SK-N-SH (cell line): ENCODE measurements around the gene PPIP5K2. TPM values are rescaled to one million over a fixed set of nuclear protein-coding genes. Genes with fewer than 3 reads are reported as not detected.
"Not testable (repeated sequence)": the region's sequence is repeated elsewhere in the genome, so short reads cannot be mapped to it uniquely, and the experiment has no call there.

Experiments used
- CTCF ChIA-PET: fragments of 300-600, 350-600 bp; formaldehyde crosslinking; extraction: SDS; loops from one replicate; lab custom pipeline; 2021; lab: Yijun Ruan, JAX
- POLR2A ChIA-PET: fragments of 350-600 bp; sonication (Branson Sonifier 250); formaldehyde crosslinking; extraction: SDS; loops from one replicate; lab custom pipeline; 2020; ENCODE audit warnings: antibody characterized with exemption, inconsistent platforms; lab: Yijun Ruan, JAX
- DNase-seq: peaks from one replicate; pipeline ENCODE4 v3.0.0; 2012
- H2AFZ ChIP-seq: fragments of 200-600 bp; sonication (generic); 2 replicates; pipeline ENCODE4 v1.8.1; 2016; ENCODE audit warnings: antibody characterized with exemption, mild to moderate bottlenecking, low read depth
- H3F3A ChIP-seq: fragments of 200-600 bp; sonication (generic); replicated peaks from 2 replicates; pipeline ENCODE3; 2016; ENCODE audit warnings: antibody characterized with exemption, mild to moderate bottlenecking; ENCODE audit not compliant: insufficient read depth
- H3K27ac ChIP-seq, 2 experiments: fragments of 200-500 bp in 1 of 2; fragments of 200-600 bp in 1 of 2; sonication (Bioruptor generic) in 1 of 2; sonication (generic), shearing (Covaris generic) in 1 of 2; 2 replicates each; pipeline versions ENCODE4 v1.5.1 to v1.6.1; 2014 to 2016; ENCODE audit warnings: low read depth in 2 of 2, inconsistent platforms in 1 of 2, low read length in 1 of 2, mild to moderate bottlenecking in 1 of 2, mixed read lengths in 1 of 2
- H3K27me3 ChIP-seq: fragments of 200-600 bp; sonication (generic), shearing (Covaris generic); 2 replicates; pipeline ENCODE4 v1.6.1; 2016; ENCODE audit warnings: mixed run types; ENCODE audit not compliant: insufficient read depth
- H3K36me3 ChIP-seq, 2 experiments: fragments of 200-500 bp in 1 of 2; fragments of 200-600 bp in 1 of 2; sonication (Bioruptor generic) in 1 of 2; sonication (generic) in 1 of 2; replicated peaks in 1 of 2; 2 replicates each; pipeline versions ENCODE3 to v1.5.1; 2014 to 2016; ENCODE audit warnings: low read length in 1 of 2, mild to moderate bottlenecking in 1 of 2; ENCODE audit not compliant: insufficient read depth in 2 of 2, control insufficient read depth in 1 of 2
- H3K4me1 ChIP-seq, 2 experiments: fragments of 200-500 bp in 1 of 2; fragments of 200-600 bp in 1 of 2; sonication (Bioruptor generic) in 1 of 2; sonication (generic), shearing (Covaris generic) in 1 of 2; 2 replicates each; pipeline versions ENCODE4 v1.5.1 to v1.6.1; 2014 to 2016; ENCODE audit warnings: low read depth in 1 of 2, low read length in 1 of 2, mixed run types in 1 of 2; ENCODE audit not compliant: insufficient read depth in 2 of 2, control insufficient read depth in 1 of 2
- H3K4me2 ChIP-seq: fragments of 200-600 bp; sonication (generic), shearing (Covaris generic); 2 replicates; pipeline ENCODE4 v1.6.1; 2017; ENCODE audit warnings: mixed run types
- H3K4me3 ChIP-seq, 2 experiments: fragments of 200-500 bp in 1 of 2; fragments of 200-600 bp in 1 of 2; sonication (Bioruptor generic) in 1 of 2; sonication (generic), shearing (Covaris generic) in 1 of 2; 2 replicates each; pipeline versions ENCODE4 v1.5.1 to v1.8.1; 2014 to 2016; ENCODE audit warnings: low read depth in 2 of 2, inconsistent platforms in 1 of 2, low read length in 1 of 2, mild to moderate bottlenecking in 1 of 2, mixed read lengths in 1 of 2, moderate library complexity in 1 of 2
- H3K79me2 ChIP-seq: fragments of 200-600 bp; sonication (generic); 2 replicates; pipeline ENCODE4 v1.8.1; 2017; ENCODE audit warnings: mild to moderate bottlenecking; ENCODE audit not compliant: insufficient read depth
- H3K9ac ChIP-seq: fragments of 200-600 bp; sonication (generic); 2 replicates; pipeline ENCODE4 v1.6.1; 2017; ENCODE audit warnings: mixed run types
- H3K9me2 ChIP-seq: fragments of 200-600 bp; sonication (generic); 2 replicates; pipeline ENCODE4 v1.6.1; 2017; ENCODE audit warnings: mixed run types
- H3K9me3 ChIP-seq: fragments of 200-600 bp; sonication (generic); 2 replicates; pipeline ENCODE4 v1.6.1; 2017; ENCODE audit warnings: mixed run types, mild to moderate bottlenecking, moderate library complexity
- H4K20me1 ChIP-seq: fragments of 200-600 bp; sonication (generic); 2 replicates; pipeline ENCODE4 v1.6.1; 2017; ENCODE audit warnings: mild to moderate bottlenecking, mixed run types; ENCODE audit not compliant: insufficient read depth
- CHD2 ChIP-seq: fragments of 150-350 bp; IDR thresholded peaks from 2 replicates; pipeline ENCODE4 v1.6.1; 2018; ENCODE audit warnings: low read length; ENCODE audit not compliant: partially characterized antibody
- EZH2phosphoT487 ChIP-seq: fragments of 200-600 bp; sonication (generic); IDR thresholded peaks from 2 replicates; pipeline ENCODE4 v1.6.1; 2017; ENCODE audit warnings: low read depth, mixed run types, mild to moderate bottlenecking, antibody characterized with exemption, moderate library complexity, borderline replicate concordance
- FOSL2 ChIP-seq: IDR thresholded peaks from 2 replicates; pipeline ENCODE4 v1.4.0; 2012; ENCODE audit warnings: low read depth, mild to moderate bottlenecking, moderate library complexity, borderline replicate concordance
- FOXJ3 ChIP-seq: sonication (generic); formaldehyde crosslinking; IDR thresholded peaks from 2 replicates; pipeline ENCODE4 v1.5.1; 2020; ENCODE audit warnings: mild to moderate bottlenecking, missing genetic modification reagents
- FOXM1 ChIP-seq: IDR thresholded peaks from 2 replicates; pipeline ENCODE4 v1.4.0; 2012; ENCODE audit warnings: low read depth, mild to moderate bottlenecking
- GABPA ChIP-seq: IDR thresholded peaks from 2 replicates; pipeline ENCODE4 v1.4.0; 2012; ENCODE audit warnings: low read depth, mild to moderate bottlenecking
- GATA2 ChIP-seq: sonication (generic); formaldehyde crosslinking; IDR thresholded peaks from 2 replicates; pipeline ENCODE4 v1.5.0; 2020; ENCODE audit warnings: mild to moderate bottlenecking, missing genetic modification reagents
- JUND ChIP-seq: IDR thresholded peaks from 2 replicates; pipeline ENCODE4 v1.4.0; 2012
- NRF1 ChIP-seq: IDR thresholded peaks from 2 replicates; pipeline ENCODE4 v1.6.1; 2012; ENCODE audit warnings: low read depth, mild to moderate bottlenecking, low read length
- RAD21 ChIP-seq: IDR thresholded peaks from 2 replicates; pipeline ENCODE4 v1.6.1; 2012; ENCODE audit warnings: mild to moderate bottlenecking, low read length
- RCOR1 ChIP-seq: fragments of 150-350 bp; IDR thresholded peaks from 2 replicates; pipeline ENCODE4 v1.6.1; 2017; ENCODE audit warnings: antibody characterized with exemption, low read length
- RXRA ChIP-seq: IDR thresholded peaks from 2 replicates; pipeline ENCODE4 v1.4.0; 2012; ENCODE audit warnings: low read depth, mild to moderate bottlenecking, borderline replicate concordance
- SMC3 ChIP-seq: IDR thresholded peaks from 2 replicates; pipeline ENCODE4 v1.6.1; 2012; ENCODE audit warnings: low read depth, low read length, improper control_type of control experiment
- YY1 ChIP-seq: IDR thresholded peaks from 2 replicates; pipeline ENCODE4 v1.4.0; 2012; ENCODE audit warnings: low read depth, mild to moderate bottlenecking
- WGBS: methylation state at CpG from one replicate; pipeline ENCODE4 v1.1.6; 2017; ENCODE audit warnings: low lambda C conversion rate; 5-methylcytosine and 5-hydroxymethylcytosine counted together
- polyA plus RNA-seq, 3 experiments: library from polyadenylated mRNA; depleted of rRNA; stranded (reverse); fragments of >200 nt; gene quantifications; 2 replicates each; pipeline ENCODE4 v1.2.3, GENCODE V29; 2012
- TF ChIP-seq, protein P1 (sequence below): fragments of 150-350 bp; IDR thresholded peaks from 2 replicates; pipeline ENCODE4 v1.6.1; 2017; ENCODE audit warnings: antibody characterized with exemption, low read length, low read depth, borderline replicate concordance
- TF ChIP-seq, protein P2 (sequence below): IDR thresholded peaks from 2 replicates; pipeline ENCODE4 v1.4.0; 2012; ENCODE audit warnings: low read depth, borderline replicate concordance
- TF ChIP-seq, protein P3 (sequence below): IDR thresholded peaks from 2 replicates; pipeline ENCODE4 v1.4.0; 2012; ENCODE audit warnings: low read depth
- TF ChIP-seq, protein P4 (sequence below): fragments of 200-600 bp; sonication (generic); IDR thresholded peaks from 2 replicates; pipeline ENCODE4 v1.6.1; 2017; ENCODE audit warnings: antibody characterized with exemption, mild to moderate bottlenecking, moderate library complexity

PPIP5K2 gene
- polyA plus RNA-seq, 1 of the 3 experiments (the other 2 are of a cell fraction) = 18.2 TPM

DNA sequence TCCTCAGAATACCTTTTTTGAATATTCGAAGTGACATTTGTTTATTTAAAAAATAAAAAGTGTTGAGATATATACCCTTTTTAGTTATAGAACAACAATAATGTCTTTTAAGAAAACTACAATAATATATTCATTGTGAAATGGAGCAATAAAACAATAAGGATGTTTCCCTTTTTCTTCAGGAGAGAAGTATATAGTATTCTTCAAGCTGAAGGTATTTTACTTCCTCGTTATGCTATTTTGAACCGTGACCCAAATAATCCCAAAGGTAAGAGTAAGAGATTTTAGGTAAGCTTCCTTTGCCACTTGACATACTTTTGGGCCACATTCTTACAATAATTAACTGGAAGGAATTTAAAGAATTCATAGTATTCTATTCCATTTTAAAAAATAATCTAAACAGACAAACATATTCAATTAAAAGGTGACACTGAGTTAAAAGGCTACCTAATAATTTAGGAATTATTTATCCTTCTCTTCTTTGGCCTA is 18.1 kb downstream of the PPIP5K2 start:
- TF ChIP-seq, protein P1, sequence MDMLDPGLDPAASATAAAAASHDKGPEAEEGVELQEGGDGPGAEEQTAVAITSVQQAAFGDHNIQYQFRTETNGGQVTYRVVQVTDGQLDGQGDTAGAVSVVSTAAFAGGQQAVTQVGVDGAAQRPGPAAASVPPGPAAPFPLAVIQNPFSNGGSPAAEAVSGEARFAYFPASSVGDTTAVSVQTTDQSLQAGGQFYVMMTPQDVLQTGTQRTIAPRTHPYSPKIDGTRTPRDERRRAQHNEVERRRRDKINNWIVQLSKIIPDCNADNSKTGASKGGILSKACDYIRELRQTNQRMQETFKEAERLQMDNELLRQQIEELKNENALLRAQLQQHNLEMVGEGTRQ = no peak
- TF ChIP-seq, protein P2, sequence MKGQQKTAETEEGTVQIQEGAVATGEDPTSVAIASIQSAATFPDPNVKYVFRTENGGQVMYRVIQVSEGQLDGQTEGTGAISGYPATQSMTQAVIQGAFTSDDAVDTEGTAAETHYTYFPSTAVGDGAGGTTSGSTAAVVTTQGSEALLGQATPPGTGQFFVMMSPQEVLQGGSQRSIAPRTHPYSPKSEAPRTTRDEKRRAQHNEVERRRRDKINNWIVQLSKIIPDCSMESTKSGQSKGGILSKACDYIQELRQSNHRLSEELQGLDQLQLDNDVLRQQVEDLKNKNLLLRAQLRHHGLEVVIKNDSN = no peak
- no peak for TF ChIP-seq RCOR1
- TF ChIP-seq FOSL2 = no peak
- no peak for TF ChIP-seq NRF1
- no peak for TF ChIP-seq GABPA
- no peak for TF ChIP-seq RAD21
- no peak for TF ChIP-seq SMC3
- no peak for TF ChIP-seq GATA2 (CRISPR knock-in tag)
- TF ChIP-seq EZH2phosphoT487 = no peak
- no peak for TF ChIP-seq RXRA
- TF ChIP-seq, protein P3, sequence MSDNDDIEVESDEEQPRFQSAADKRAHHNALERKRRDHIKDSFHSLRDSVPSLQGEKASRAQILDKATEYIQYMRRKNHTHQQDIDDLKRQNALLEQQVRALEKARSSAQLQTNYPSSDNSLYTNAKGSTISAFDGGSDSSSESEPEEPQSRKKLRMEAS = no peak
- no peak for TF ChIP-seq YY1
- TF ChIP-seq FOXJ3 (CRISPR knock-in tag) = no peak
- no peak overlapping the region for H3K4me2 ChIP-seq
- no peak overlapping the region for H2AFZ ChIP-seq
- peaks cover 10% of the 10 kb centered on the region for H3F3A ChIP-seq
- no peak overlapping the region for H3K4me3 ChIP-seq
- no peaks in the 10 kb centered on the region for H3K4me1 ChIP-seq
- no peaks in the 10 kb centered on the region for H4K20me1 ChIP-seq
- no peaks in the 10 kb centered on the region for H3K9me3 ChIP-seq
- H3K79me2 ChIP-seq = 0 out of 2 replicates have a peak, but pooled peaks cover 6% of the 10 kb centered on the region
- no peak overlapping the region for H3K27ac ChIP-seq
- ChIA-PET CTCF (interaction anchor here (0.8 to 3.4 kb wide), 11 partner anchors 8 to 602 kb away, joined by 3 to 18 read pairs (median 5); partner anchors contain the start of genes GIN1 and PPIP5K2), POLR2A (no interaction called here)
- no peaks in the 10 kb centered on the region for H3K9me2 ChIP-seq
- H3K9ac ChIP-seq = no peak overlapping the region
- 92% methylated on average over 3 of the region's 3 CpGs for WGBS
- H3K36me3 ChIP-seq = peaks cover 39 to 43% of the 10 kb centered on the region in 2 experiments
- no peaks in the 10 kb centered on the region for H3K27me3 ChIP-seq
- DNase-seq = no peak

DNA sequence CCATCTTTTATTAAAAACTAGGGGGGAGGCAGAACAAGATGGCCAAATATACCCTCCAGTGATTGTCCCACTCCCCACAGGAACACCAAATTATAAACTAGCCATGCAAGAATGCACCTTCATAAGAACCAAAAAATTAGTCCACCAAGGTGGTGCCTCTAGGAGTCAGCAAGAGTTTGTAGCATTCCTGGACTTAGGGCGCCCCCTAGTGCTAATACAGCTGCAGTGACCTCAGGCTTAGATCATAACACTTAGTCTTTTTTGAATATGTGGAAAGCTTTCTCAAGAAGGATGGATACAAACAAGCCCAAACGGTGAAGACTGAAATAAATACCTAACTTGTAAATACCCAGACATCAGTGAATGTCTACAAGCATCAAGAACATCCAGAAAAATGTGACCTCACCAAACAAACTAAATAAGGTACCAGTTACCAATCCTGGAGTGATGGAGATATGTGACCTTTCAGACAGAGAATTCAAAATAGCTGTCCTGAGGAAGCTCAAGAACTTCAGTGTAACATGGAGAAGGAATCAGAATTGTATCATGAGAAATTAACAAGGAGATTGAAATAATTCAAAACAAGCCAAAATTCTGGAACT is 19.3 kb downstream of the PPIP5K2 start:
- H3K9ac ChIP-seq = no peak overlapping the region
- H3K36me3 ChIP-seq = peaks cover 36 to 39% of the 10 kb centered on the region in 2 experiments
- TF ChIP-seq SMC3 (peak; percentile 73), RXRA (no peak), FOXM1 (no peak), CHD2 (no peak), RCOR1 (0 out of 2 replicates have a peak, but pooled peaks have one; percentile 24), RAD21 (peak; percentile 95), JUND (no peak), FOXJ3 (CRISPR knock-in tag) (no peak)
- TF ChIP-seq, protein P4, sequence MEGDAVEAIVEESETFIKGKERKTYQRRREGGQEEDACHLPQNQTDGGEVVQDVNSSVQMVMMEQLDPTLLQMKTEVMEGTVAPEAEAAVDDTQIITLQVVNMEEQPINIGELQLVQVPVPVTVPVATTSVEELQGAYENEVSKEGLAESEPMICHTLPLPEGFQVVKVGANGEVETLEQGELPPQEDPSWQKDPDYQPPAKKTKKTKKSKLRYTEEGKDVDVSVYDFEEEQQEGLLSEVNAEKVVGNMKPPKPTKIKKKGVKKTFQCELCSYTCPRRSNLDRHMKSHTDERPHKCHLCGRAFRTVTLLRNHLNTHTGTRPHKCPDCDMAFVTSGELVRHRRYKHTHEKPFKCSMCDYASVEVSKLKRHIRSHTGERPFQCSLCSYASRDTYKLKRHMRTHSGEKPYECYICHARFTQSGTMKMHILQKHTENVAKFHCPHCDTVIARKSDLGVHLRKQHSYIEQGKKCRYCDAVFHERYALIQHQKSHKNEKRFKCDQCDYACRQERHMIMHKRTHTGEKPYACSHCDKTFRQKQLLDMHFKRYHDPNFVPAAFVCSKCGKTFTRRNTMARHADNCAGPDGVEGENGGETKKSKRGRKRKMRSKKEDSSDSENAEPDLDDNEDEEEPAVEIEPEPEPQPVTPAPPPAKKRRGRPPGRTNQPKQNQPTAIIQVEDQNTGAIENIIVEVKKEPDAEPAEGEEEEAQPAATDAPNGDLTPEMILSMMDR = peak; percentile 98
- H3K9me3 ChIP-seq = no peaks in the 10 kb centered on the region
- H3K4me2 ChIP-seq = no peak overlapping the region
- H3K27me3 ChIP-seq = no peaks in the 10 kb centered on the region
- POLR2A ChIA-PET = no interaction called here
- H3K79me2 ChIP-seq = 0 out of 2 replicates have a peak, but pooled peaks cover under 1% of the 10 kb centered on the region
- H3F3A ChIP-seq = peaks cover 9% of the 10 kb centered on the region
- H3K9me2 ChIP-seq = no peaks in the 10 kb centered on the region
- 0% methylated on average over 2 of the region's 2 CpGs for WGBS
- CTCF ChIA-PET = interaction anchor here (0.5 to 3.4 kb wide), 41 partner anchors 9 to 603 kb away, joined by 3 to 18 read pairs (median 3); partner anchors contain the start of genes GIN1, PAM and PPIP5K2
- H3K4me3 ChIP-seq = no peak overlapping the region; a peak in 1 of 4 replicates
- H2AFZ ChIP-seq = no peak overlapping the region
- no peak overlapping the region for H3K27ac ChIP-seq
- H4K20me1 ChIP-seq = no peaks in the 10 kb centered on the region
- no peaks in the 10 kb centered on the region for H3K4me1 ChIP-seq
- DNase-seq = peak; percentile 79

DNA sequence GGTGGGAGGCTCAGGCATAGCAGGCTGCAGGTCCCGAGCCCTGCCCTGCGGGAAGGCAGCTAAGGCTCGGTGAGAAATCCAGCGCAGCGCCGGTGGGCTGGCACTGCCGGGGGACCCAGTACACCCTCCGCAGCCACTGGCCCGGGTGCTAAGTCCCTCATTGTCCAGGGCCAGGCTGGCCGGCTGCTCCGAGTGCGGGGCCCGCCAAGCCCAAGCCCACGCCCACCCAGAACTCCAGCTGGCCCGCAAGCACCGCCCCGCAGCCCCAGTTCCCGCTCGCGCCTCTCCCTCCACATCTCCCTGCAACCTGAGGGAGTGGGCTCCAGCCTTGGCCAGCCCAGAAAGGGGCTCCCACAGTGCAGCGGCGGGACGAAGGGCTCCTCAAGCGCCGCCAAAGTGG is 22.0 kb downstream of the PPIP5K2 start:
- H3K9me3 ChIP-seq, H2AFZ ChIP-seq, H3K4me1 ChIP-seq, H3K4me2 ChIP-seq, CTCF ChIA-PET, H3K79me2 ChIP-seq, H3K27ac ChIP-seq, DNase-seq, H4K20me1 ChIP-seq, H3K27me3 ChIP-seq, POLR2A ChIA-PET, H3F3A ChIP-seq, H3K4me3 ChIP-seq, H3K9ac ChIP-seq, H3K9me2 ChIP-seq: not testable (repeated sequence)
- H3K36me3 ChIP-seq = peaks cover 22 to 31% of the 10 kb centered on the region in 2 experiments
- WGBS = 97% methylated on average over 15 of the region's 25 CpGs
